PFSK-1 (cell line): ENCODE measurements around the gene ST8SIA6.

ENCODE experiments used
- FOXP2 ChIP-seq: optimal IDR thresholded peaks from 2 replicates; pipeline ENCODE3; 2011; ENCODE audit warnings: borderline replicate concordance, control low read depth, inconsistent platforms; ENCODE audit not compliant: insufficient read depth; ENCODE audit errors: extremely low read length, extremely low read depth
- POLR2AphosphoS5 ChIP-seq: IDR thresholded peaks from 2 replicates; pipeline ENCODE4 v1.6.1; 2012; ENCODE audit warnings: low read depth, mild to moderate bottlenecking, control low read depth, low read length, moderate library complexity
- SIN3A ChIP-seq: IDR thresholded peaks from 2 replicates; pipeline ENCODE4 v1.6.1; 2012; ENCODE audit warnings: mild to moderate bottlenecking, low read length, moderate library complexity, borderline replicate concordance; ENCODE audit not compliant: insufficient read depth
- TAF1 ChIP-seq: IDR thresholded peaks from 2 replicates; pipeline ENCODE4 v1.6.1; 2012; ENCODE audit warnings: low read length, control low read depth, borderline replicate concordance; ENCODE audit not compliant: insufficient read depth
- TF ChIP-seq, protein P1 (sequence below), 2 experiments: IDR thresholded peaks; 2 replicates each; pipeline versions ENCODE4 v1.6.1 to v1.8.0; 2011 to 2012; ENCODE audit warnings: low read depth in 2 of 2, low read length in 2 of 2, control low read depth in 1 of 2, inconsistent platforms in 1 of 2, mild to moderate bottlenecking in 1 of 2, moderate library complexity in 1 of 2; ENCODE audit not compliant: insufficient read depth in 1 of 2

ST8SIA6 gene

DNA sequence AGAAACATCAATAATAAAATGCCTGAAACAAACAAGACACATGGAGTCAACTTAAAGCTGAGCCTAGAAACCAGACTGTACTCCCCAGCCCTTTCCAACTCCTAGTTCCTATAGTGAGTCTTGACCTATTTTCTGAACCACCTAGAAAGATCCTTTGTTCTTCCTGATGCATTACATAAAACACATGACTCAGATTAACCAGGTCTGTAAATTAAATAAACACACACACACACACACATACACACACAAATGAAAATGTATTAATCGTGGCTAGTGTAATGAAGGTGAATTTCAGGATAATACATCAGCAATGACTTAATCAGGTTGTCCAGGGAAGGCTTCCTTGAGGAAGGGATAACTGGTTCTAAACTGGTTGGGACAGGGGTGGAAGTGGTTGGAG lies 104.7 kb downstream of the ST8SIA6 start:
- TF ChIP-seq TAF1 (no peak), FOXP2 (no peak), SIN3A (no peak), POLR2AphosphoS5 (no peak)
- TF ChIP-seq, protein P1, sequence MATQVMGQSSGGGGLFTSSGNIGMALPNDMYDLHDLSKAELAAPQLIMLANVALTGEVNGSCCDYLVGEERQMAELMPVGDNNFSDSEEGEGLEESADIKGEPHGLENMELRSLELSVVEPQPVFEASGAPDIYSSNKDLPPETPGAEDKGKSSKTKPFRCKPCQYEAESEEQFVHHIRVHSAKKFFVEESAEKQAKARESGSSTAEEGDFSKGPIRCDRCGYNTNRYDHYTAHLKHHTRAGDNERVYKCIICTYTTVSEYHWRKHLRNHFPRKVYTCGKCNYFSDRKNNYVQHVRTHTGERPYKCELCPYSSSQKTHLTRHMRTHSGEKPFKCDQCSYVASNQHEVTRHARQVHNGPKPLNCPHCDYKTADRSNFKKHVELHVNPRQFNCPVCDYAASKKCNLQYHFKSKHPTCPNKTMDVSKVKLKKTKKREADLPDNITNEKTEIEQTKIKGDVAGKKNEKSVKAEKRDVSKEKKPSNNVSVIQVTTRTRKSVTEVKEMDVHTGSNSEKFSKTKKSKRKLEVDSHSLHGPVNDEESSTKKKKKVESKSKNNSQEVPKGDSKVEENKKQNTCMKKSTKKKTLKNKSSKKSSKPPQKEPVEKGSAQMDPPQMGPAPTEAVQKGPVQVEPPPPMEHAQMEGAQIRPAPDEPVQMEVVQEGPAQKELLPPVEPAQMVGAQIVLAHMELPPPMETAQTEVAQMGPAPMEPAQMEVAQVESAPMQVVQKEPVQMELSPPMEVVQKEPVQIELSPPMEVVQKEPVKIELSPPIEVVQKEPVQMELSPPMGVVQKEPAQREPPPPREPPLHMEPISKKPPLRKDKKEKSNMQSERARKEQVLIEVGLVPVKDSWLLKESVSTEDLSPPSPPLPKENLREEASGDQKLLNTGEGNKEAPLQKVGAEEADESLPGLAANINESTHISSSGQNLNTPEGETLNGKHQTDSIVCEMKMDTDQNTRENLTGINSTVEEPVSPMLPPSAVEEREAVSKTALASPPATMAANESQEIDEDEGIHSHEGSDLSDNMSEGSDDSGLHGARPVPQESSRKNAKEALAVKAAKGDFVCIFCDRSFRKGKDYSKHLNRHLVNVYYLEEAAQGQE (IDR thresholded peaks at IDR 0.05; ENCODE audit: insufficient read depth in 1 of 2, low read depth in 2 of 2, low read length in 2 of 2), result no peak

DNA sequence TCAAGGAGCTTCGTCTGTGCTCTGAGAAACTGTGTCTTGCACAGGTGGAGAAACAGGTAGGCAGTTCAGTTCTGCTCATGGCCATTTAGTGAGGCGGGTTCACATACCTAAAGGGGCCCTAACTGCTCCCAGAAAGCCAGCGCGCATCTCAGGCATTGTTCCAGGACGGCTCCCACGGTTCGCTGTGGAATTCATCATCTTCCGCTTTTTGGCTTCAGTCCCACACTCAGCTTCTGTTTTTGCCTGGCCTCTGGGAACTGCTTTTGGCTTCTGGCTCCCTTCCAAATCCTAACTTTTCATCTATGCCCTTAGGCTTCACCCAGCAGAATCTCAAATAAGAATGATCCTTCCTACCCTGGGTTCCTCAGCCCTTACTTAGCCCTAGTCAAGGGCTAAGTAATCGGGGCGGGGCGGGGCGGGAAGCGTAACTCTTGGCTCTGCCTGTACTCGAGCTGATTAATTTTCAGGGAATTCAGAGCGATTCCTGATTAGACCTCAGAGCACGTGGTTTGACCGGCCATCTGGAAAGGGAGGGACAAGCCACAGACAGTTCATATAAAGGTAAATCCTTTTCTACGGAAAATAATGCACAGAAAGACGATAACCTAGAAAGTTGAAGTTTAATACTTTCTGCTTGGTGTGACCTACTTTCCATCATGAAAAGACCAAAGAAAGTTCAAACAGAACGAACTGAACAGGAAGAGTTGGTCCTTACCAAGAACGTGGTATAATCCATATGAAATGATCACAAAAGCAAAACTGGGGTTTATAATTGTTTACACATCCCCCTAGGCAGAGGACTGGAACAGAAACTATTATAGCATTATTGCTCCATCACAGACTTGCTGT lies 105.7 kb downstream of the ST8SIA6 start:
- TF ChIP-seq POLR2AphosphoS5, result no peak
- no peak; the same call in 1 of the 2 replicates for TF ChIP-seq SIN3A
- TF ChIP-seq, protein P1 (IDR thresholded peaks at IDR 0.05; ENCODE audit: insufficient read depth in 1 of 2, low read depth in 2 of 2, low read length in 2 of 2), result peak in 1 of 2 experiments; percentile 9; a peak in 1 of 4 replicates

DNA sequence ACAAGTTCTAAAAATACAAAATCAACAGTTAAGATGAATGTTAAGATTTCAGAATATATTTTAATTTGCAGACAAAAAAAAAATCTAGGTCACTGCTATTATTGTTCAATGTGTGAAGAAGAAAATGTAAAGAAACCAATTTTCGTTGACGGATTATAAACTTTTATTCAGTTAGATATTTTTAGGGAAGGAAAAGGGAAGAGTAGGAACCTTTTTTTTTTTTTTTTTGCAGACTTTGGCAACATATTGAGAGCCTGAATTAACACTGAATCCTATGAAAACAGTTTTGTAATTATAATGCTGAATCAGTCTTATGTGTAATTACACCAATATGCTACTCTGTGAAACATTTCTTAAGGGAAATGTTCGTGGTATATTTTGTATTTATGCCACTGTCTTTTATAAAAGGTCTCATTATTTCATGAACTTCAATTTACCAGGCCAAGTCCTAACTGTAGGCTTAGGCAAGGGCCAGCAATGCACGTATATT lies 106.3 kb downstream of the ST8SIA6 start:
- TF ChIP-seq SIN3A (no peak), FOXP2 (no peak), TAF1 (no peak), POLR2AphosphoS5 (no peak)
- TF ChIP-seq, protein P1 (IDR thresholded peaks at IDR 0.05; ENCODE audit: insufficient read depth in 1 of 2, low read depth in 2 of 2, low read length in 2 of 2), result no peak

GRCh38 chr10:17344206-17344605 lies 110.2 kb downstream of the ST8SIA6 start:
- TF ChIP-seq TAF1 (no peak), POLR2AphosphoS5 (no peak), FOXP2 (no peak)
- TF ChIP-seq, protein P1 (IDR thresholded peaks at IDR 0.05; ENCODE audit: insufficient read depth in 1 of 2, low read depth in 2 of 2, low read length in 2 of 2), result no peak

DNA sequence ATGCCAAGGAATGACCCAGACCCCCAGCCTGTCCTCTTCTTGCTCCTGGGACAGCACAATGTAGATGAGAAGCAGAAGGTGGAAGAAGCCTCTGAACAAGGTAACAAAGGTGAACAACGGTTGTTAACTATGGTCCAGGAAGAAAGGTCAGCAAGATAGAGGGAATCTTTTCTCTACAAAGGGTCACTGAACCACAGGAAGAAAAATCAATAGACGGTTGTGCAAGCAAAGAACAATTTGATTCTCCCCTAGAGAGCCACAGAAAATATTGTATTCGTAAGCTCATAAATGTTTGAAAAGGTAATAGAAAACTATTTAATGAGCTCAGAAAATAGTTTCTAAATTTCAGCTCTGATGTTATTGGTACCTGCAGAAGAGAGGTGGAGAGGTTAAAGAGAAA lies 111.3 kb downstream of the ST8SIA6 start:
- no peak for TF ChIP-seq SIN3A
- no peak for TF ChIP-seq POLR2AphosphoS5
- TF ChIP-seq TAF1, result no peak
- TF ChIP-seq FOXP2, result no peak
- TF ChIP-seq, protein P1 (IDR thresholded peaks at IDR 0.05; ENCODE audit: insufficient read depth in 1 of 2, low read depth in 2 of 2, low read length in 2 of 2), result no peak
